SW 1271 (cell line): ENCODE measurements around the gene RAB24.
"Not testable (repeated sequence)": the region's sequence is repeated elsewhere in the genome, so short reads cannot be mapped to it uniquely, and the experiment has no call there.

Experiments
- DNase-seq, 2 experiments: peaks; one replicate each; lab custom pipeline; 2025; lab: John Stamatoyannopoulos, UW

The RAB24 gene

GRCh38 chr5:177296581-177296980 is 6.9 kb downstream of the RAB24 start:
- no peak for DNase-seq

GRCh38 chr5:177295924-177296323 is 7.6 kb downstream of the RAB24 start:
- no peak for DNase-seq

- no peak for DNase-seq
Measured at GRCh38 chr5:177294632-177295031, 8.9 kb downstream of the RAB24 start.

- no peak for DNase-seq
Measured at GRCh38 chr5:177293819-177294581, 9.5 kb downstream of the RAB24 start.

- DNase-seq: no peak
Measured at GRCh38 chr5:177291735-177292134, 11.8 kb downstream of the RAB24 start.

- no peak for DNase-seq
Measured at GRCh38 chr5:177290816-177291596, 12.5 kb downstream of the RAB24 start.

GRCh38 chr5:177288191-177288590 is 15.3 kb downstream of the RAB24 start:
- DNase-seq: no peak

- DNase-seq: no peak
Measured at GRCh38 chr5:177276886-177277285, 26.6 kb downstream of the RAB24 start.

GRCh38 chr5:177275883-177276282 is 27.6 kb downstream of the RAB24 start:
- no peak for DNase-seq

GRCh38 chr5:177271113-177271512 is 32.4 kb downstream of the RAB24 start:
- DNase-seq: no peak

- DNase-seq: no peak
Measured at GRCh38 chr5:177270653-177271052, 32.9 kb downstream of the RAB24 start.

GRCh38 chr5:177269976-177270375 is 33.5 kb downstream of the RAB24 start:
- DNase-seq: no peak

- DNase-seq: no peak
Measured at GRCh38 chr5:177269232-177269895, 34.2 kb downstream of the RAB24 start.

- DNase-seq: no peak
Measured at GRCh38 chr5:177265395-177265794, 38.1 kb downstream of the RAB24 start.

- no peak for DNase-seq
Measured at GRCh38 chr5:177264178-177264577, 39.3 kb downstream of the RAB24 start.

GRCh38 chr5:177261510-177261909 is 42.0 kb downstream of the RAB24 start:
- no peak for DNase-seq

- DNase-seq: no peak
Measured at GRCh38 chr5:177260961-177261360, 42.6 kb downstream of the RAB24 start.

- not testable (repeated sequence) for DNase-seq
Measured at GRCh38 chr5:177258711-177259110, 44.8 kb downstream of the RAB24 start.

GRCh38 chr5:177256296-177256695 is 47.2 kb downstream of the RAB24 start:
- DNase-seq: peak in 1 of 2 experiments; percentile 33

- no peak for DNase-seq
Measured at GRCh38 chr5:177253252-177253651, 50.3 kb downstream of the RAB24 start.
